SHP77 (cell line): Measurements from ENCODE around the gene E2F1.
"Not testable (repeated sequence)": the region's sequence is repeated elsewhere in the genome, so short reads cannot be mapped to it uniquely, and the experiment has no call there.

Experiments used
- DNase-seq, 2 experiments: peaks; one replicate each; lab custom pipeline; 2025; lab: John Stamatoyannopoulos, UW

E2F1 gene

GRCh38 chr20:33640287-33640686, 45.9 kb downstream of the E2F1 start:
- DNase-seq = no peak

DNA sequence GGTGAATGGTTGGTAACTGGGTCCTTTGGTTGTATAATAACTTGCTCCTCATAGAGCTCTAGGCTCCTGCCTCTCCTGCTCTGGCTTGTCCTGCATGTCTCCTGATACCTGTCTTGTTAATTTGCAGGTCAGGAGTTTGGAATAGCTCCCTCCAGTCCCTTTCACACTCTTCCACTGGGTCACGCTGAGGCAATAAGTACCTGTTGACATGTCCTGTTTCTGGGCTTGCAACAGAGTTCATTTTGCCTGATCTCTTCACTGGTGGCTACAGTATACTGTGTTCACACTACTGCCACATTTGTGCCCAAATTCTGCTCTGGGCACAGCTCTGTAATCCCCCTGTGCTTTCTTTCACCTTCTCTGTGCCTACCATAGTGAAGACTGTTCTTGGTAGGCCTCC, 49.4 kb downstream of the E2F1 start:
- no peak for DNase-seq

DNA sequence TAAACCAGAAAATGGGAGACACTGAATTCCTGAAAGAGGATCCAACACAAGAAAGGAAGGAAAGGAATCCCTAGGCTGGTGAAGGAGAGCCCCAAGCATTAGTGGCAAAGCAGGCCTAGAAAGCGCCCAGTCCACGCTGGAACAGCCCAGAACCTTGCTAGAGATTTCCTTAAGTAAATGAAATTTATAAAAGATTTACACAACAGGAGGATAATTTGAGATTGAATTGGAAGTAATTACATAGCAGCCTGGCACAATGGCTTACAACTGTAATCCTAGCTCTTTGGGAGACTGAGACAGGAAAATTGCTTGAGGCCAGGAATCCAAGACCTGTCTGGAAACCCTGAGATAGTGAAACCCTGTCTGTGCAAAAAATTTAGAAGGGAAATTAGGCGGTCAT, 50.8 kb downstream of the E2F1 start:
- DNase-seq = no peak

DNA sequence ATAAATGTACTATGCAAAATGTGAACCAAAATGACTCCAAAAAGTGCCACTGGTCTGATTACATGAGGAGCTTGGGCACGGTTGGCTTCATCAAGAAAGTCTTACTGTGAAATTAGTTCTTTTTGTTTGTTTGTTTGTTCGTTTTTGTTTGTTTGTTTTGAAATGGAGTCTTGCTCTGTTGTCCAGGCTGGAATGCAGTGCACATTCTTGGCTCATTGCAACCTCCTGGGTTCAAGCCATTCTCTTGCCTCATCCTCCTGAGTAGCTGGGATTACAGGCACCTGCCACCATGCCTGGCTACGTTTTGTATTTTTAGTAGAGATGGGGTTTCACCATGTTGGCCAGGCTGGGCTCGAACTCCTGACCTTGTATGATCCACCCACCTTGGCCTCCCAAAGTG, 54.3 kb downstream of the E2F1 start:
- DNase-seq = not testable (repeated sequence)

- DNase-seq = no peak
Observed at GRCh38 chr20:33630507-33630906, 55.7 kb downstream of the E2F1 start.

- DNase-seq = no peak
Observed at GRCh38 chr20:33629979-33630378, 56.2 kb downstream of the E2F1 start.

DNA sequence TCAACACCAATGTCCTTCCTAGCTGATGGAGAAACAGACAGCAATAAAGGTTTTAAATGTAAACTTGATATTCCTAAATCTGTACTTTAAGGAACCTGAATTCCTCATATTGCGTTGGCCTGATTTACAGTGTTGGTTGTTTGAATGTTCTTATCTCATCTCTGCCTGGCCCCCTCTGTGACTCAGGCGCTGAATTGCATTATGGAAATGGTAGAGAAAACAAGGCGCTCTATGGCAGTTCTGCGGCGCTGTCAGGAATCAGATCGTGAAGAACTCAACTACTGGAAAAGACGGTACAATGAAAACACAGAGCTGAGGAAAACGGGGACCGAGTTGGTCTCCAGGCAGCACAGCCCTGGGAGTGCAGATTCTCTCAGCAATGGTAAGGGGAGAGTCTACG, 56.7 kb downstream of the E2F1 start:
- DNase-seq = no peak

DNA sequence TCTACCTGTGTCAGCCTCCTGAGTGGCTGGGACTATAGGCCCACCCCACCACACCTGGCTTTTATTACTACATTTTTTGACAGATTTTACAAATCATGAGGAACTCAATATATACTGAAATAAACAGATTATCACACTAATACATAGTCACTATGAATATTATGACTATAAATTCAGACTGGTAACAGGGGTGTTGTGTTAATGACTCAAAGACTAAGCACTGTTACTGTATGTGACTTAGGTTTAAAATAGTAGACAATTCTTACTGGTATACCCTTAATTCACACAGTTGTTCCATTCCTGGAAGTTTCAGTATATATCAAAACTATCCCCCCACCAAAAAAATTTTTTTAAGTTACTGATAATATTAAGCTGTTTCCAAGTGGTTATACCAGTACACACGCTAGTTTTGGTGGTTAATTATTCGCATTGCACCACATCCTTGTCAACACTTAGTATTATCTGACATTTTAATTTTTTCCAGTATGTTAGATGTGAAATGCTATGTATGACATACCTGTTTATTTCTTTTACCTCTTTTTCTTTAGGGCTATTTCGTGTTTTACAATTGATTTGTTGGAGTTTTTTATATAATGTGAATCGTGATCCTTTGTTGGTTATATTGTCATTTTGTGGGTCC, 58.5 kb downstream of the E2F1 start:
- DNase-seq = no peak

GRCh38 chr20:33626190-33626589, 60.0 kb downstream of the E2F1 start:
- no peak for DNase-seq
